Motor neuron (in vitro differentiated cells): ENCODE results near the gene ZNF493. TPM values are rescaled to one million over a fixed set of nuclear protein-coding genes. Genes with fewer than 3 reads are reported as not detected.

Experiments used
- ATAC-seq, 8 experiments: fragments of 200-7000 bp; cut with Tn5 transposase; replicated peaks in 6 of 8; 2 replicates each; pipeline ENCODE4 v1.8.0; 2021; ENCODE audit warnings: mild to moderate bottlenecking in 8 of 8, moderate library complexity in 8 of 8
- H3K27ac ChIP-seq, 2 donors: fragments of 250-450 bp; sonication (Bioruptor Pico); 2 replicates each; pipeline ENCODE4 v1.9.0; 2021; ENCODE audit warnings: antibody characterized with exemption in 2 of 2, mild to moderate bottlenecking in 2 of 2, moderate library complexity in 1 of 2
- H3K4me1 ChIP-seq, 2 donors: fragments of 250-450 bp; sonication (Bioruptor Pico); replicated peaks in 1 of 2; 2 replicates each; pipeline ENCODE4 v1.6.1; 2021; ENCODE audit warnings: antibody characterized with exemption in 2 of 2, mild to moderate bottlenecking in 2 of 2, moderate library complexity in 1 of 2
- H3K4me3 ChIP-seq, 5 donors: fragments of 250-450 bp; sonication (Bioruptor Pico); 2 replicates each; pipeline ENCODE4 v1.9.0; 2021; ENCODE audit warnings: antibody characterized with exemption in 5 of 5, mild to moderate bottlenecking in 5 of 5, moderate library complexity in 4 of 5
- WGBS, 10 experiments: fragments of 450-650 bp; shearing (Covaris generic); methylation state at CpG; one replicate each; pipeline ENCODE4 v1.0.0; 2022; 5-methylcytosine and 5-hydroxymethylcytosine counted together
- in situ Hi-C, 9 experiments: fragments of 400-800 bp; cut with MboI; loops; one replicate each; pipeline ENCODE4 v1.15.0; 2021; ENCODE audit warnings: low sequenced_read_pairs in 9 of 9, low pct_unique_long_range_greater_than_20kb in 2 of 9; ENCODE audit not compliant: unreplicated experiment in 9 of 9
- total RNA-seq, 8 experiments: library from RNA; unstranded; fragments of 300-600 nt; gene quantifications; 2 replicates each; pipeline versions ENCODE4 v1.2.3 to v1.2.4, GENCODE V29; 2022

Gene ZNF493
- total RNA-seq, 8 experiments from 2014 or later: 5.6 to 48.1 (median 21.7) TPM

DNA sequence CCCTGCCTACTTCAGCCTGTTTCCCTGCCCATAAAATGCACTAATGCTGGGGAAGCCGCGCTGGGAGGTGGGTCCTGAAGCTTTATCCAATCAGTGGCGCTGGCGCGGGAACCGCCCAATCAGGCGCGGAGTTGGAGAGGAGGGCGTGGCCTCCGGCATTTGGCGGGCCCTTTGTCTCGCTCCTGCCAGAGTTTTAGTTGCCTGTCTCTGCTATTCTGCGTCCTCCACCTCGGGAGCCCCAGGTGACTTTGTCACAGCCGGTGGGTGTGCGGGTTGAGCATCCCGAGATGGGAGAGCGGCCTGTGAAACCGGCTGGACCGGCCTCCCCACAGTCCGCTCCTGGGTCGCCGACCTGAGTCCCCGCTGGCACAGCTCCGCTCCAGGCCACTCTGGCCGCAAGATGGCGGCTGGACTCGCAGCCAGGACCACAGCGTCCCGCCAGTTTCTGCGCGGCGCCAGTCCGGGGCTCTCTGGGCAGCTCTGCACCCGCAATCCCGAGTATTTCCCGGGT is 77.8 kb downstream of the ZNF493 start:
- H3K27ac ChIP-seq: no peak overlapping the region
- WGBS, 10 experiments: 0 to 97% (median 38%) methylated on average over 1 to 16 of the region's 37 CpGs; no CpG with 5 or more reads in 2 of the 10 experiments

More for the DNA sequence above, 77.8 kb downstream of the ZNF493 start:
- Histone ChIP-seq H3K4me1 (no peaks in the 10 kb centered on the region), H3K4me3 (peak overlapping the region in 2 of 5 donors; percentile 41 to 44)
- in situ Hi-C loops: loop anchor here in 1 of 9 experiments (25.0 kb wide), 1 partner anchor 262 kb away; no protein-coding TSS in a partner anchor
- ATAC-seq: peak in 5 of 8 experiments; percentile 71 to 100 (median 87)

Other genes with a start within 250 kb of the ZNF493 start
- gene ZNF708, start 67.7 kb upstream of the ZNF493 start, total RNA-seq: 10 to 100 TPM in 7 of 8 experiments, 1 to 10 TPM in 1; 6.1 to 24.6 (median 21.4) TPM
- 10 to 100 TPM in 6 of 8 experiments, 1 to 10 TPM in 2; 2.6 to 78.6 (median 38.9) TPM for gene ZNF738, start 38.1 kb upstream of the ZNF493 start, total RNA-seq
- gene ZNF429, start 108.5 kb downstream of the ZNF493 start, total RNA-seq: 10 to 100 TPM in 4 of 8 experiments, 1 to 10 TPM in 4; 2.6 to 18.6 (median 10.4) TPM